Esophagus squamous epithelium (tissue), 4 donors: ENCODE measurements around the gene UBAC2.

Experiments used
- CTCF ChIP-seq, 6 experiments: fragments of 450-650 bp in 4 of 6; fragments of 200-600 bp in 2 of 6; sonication (generic) in 2 of 6; IDR thresholded peaks; one replicate each; pipeline ENCODE4 v1.5.1; 2016 to 2019; ENCODE audit warnings: antibody characterized with exemption in 6 of 6, mild to moderate bottlenecking in 4 of 6, moderate library complexity in 4 of 6
- POLR2A ChIP-seq, 4 donors: fragments of 450-650 bp; IDR thresholded peaks; one replicate each; pipeline ENCODE4 v1.6.1; 2017; ENCODE audit warnings: antibody characterized with exemption in 4 of 4, mild to moderate bottlenecking in 4 of 4, moderate library complexity in 3 of 4

GRCh38 chr13:99360696-99361095 lies 160.0 kb downstream of the UBAC2 start:
- TF ChIP-seq CTCF (IDR thresholded peaks at IDR 0.05) (no peak), POLR2A (IDR thresholded peaks at IDR 0.05) (no peak)
